Bone marrow (tissue), 2 donors: ENCODE measurements around the gene CNOT1.
"Not testable (repeated sequence)": the region's sequence is repeated elsewhere in the genome, so short reads cannot be mapped to it uniquely, and the experiment has no call there.

Source experiments
- DNase-seq, 2 donors: peaks; one replicate each; lab custom pipeline; 2025; lab: John Stamatoyannopoulos, UW

Gene CNOT1

DNA sequence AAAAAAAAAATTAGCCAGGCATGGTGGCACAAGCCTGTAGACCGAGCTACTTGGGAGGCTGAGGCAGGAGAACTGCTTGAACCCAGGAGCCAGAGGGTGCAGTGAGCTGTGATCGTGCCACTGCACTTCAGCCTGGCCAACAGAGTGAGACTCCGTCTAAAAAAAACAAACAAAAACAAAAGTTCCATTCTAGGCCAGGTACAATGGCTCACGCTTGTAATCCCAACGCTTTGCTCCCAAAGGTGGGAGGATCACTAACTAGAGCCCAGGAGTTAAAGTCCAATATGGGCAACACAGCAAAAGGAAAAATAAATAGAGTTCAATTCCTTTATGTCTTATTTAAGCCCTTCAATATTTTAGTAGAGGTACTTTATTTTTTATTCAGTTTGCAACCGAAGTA, 47.5 kb downstream of the CNOT1 start:
- DNase-seq = no peak

DNA sequence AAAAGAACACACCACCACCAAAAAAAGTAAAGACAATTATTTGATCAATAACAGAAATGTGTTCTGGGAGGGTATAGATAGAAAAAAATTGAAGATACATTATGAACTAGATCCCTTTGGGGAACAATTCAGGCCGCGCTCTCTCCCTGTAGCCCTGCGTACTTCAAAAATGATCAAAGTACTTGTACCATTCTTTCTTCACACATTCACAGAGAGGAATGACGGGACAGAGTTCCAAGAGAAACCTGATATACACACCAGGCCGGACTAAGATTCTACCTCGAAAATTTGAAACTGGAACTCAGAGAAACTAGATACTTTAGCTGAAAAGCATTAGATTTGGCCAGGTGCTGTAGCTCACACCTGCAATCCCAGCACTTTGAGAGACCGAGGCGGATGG, 50.0 kb downstream of the CNOT1 start:
- DNase-seq = no peak

DNA sequence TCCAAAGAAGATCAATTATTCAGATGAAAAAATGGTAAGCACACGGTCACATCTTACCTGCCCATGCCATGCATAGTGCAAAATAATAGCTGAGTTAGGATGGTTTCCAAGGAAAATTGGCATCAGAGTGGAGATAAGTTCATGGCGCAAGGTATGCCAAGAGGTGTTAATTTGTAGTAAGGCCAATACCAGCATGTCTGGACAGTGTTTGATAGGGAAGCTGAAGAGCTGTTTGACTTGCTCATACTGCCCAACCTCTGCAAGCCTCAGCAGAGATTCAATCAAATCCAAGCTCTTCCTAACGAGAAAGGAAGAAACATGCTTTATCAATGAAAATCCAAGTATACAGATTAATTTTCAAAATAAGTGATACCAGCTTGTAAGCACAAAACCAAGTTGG, 51.0 kb downstream of the CNOT1 start:
- DNase-seq = no peak

DNA sequence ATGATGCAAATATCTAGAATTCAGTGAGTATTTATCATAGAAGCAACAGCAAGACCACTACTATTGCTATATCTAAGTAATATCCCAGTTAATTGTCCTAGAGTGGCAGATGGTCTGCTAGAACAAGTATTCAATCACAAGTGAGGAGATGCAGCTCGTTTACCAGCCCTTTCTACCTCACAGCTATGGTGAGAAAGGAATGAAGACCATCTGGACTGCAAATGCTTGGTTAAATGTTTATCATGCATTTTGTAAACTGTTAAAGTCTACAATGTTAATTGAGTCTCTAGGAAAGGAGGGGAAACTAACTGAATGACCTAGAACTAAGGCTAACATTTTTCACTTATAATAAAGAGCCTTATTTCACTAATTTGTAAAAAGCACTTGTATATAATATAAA, 52.5 kb downstream of the CNOT1 start:
- DNase-seq = no peak

DNA sequence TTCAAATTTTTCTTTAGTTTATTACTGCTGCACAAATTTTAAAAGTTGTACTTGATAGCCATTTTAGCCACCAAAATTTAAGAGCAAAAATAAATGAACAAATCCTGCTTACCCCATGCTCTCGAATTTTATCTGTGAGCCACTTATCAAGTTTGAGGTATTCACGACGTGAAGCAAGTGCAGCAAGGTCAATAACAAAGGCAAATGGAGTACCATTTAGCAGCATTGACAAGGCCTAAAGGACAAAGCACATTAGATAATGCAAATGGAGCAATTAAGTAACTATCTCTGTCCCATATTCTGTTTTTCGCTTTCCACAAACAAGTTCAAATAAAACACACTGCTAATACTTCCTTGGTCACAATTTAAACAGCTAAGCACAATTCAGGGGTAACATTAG, 54.7 kb downstream of the CNOT1 start:
- DNase-seq = no peak

DNA sequence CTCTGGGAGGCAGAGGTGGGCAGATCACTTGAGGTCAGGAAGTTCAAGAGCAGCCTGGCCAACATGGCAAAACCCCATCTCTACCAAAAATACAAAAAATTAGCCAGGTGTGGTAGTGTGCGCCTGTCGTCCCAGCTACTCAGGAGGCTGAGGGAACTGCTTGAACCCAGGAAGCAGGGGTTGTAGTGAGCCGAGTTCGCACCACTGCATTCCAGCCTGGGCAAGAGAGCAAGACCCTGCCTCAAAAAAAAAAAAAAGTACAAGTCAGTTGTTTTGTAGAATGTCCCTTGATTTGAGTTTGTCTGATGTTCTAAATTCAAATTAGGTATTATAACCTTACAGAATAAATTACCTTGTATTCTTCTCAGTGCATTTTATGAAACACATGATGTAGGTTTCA, 63.9 kb downstream of the CNOT1 start:
- DNase-seq = not testable (repeated sequence)

DNA sequence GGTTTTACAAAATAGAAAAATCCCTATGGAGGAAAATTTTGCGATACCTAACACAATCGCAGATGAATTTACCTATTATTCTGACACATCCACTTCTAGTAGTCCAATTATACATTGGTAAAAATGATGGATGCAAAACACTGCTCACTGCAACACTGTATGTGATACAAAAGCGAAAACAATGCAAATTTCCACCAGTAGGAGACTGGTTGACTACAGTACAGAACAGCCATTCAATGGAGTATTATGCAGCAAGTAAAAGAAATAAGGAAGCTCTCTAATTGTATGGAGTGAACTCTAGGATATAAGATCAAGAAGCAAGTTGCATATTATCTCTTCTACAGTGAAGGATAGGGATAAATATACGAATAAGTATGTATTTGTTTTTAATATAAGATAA, 65.9 kb downstream of the CNOT1 start:
- no peak for DNase-seq

DNA sequence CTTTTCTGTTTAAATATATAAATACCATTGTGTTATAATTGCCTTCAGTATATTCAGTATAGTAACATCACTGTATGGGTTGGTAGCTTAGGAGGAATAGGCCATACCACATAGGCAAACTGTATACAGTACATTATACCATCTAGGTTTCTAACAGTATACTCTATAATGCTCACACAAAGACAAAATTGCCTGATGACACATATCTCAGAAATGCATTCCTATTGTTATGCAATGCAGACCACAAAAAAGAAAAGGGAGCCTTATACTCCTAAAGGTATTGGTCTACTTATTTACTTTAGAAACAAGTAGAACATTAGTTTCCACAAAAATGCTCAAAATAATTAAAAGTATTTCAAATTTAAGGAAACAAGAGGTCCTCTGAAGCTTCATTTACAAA, 66.4 kb downstream of the CNOT1 start:
- no peak for DNase-seq

DNA sequence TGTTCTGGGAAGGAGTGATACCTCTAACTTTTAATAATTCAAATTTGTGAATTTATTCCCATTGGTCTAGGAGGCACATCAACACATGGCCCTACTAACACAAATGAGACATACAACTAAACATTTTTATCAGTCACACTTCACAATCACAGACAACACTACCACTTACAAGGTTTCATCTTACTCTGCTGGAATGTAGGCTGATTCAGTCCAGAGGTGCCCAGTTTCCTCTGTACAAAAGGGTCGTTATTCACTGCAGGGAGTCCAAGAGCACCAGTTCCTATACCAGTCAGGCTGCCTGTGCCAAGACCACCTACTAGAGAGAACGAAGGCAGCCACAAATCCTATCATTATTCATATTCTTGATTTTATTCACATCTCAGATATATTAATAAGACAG, 72.9 kb downstream of the CNOT1 start:
- no peak for DNase-seq

DNA sequence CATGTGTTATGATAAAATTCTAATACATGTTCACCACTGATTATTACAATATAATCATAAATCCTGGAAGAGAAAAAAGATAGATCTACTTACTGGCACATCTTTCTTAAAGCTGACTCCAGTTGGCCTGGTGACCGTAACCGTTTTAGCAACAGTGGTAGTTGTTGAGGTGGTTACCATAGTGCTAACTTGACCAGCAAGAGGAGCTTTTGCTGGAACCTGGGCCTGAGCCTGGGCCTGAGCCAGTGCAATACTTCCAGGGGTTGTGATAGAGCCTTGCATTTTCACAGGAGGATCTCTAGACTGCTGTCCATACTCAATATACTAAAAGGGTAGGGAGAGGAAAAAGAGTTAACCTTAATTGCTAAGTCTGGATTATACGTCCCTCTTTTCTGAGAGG, 78.1 kb downstream of the CNOT1 start:
- no peak for DNase-seq

DNA sequence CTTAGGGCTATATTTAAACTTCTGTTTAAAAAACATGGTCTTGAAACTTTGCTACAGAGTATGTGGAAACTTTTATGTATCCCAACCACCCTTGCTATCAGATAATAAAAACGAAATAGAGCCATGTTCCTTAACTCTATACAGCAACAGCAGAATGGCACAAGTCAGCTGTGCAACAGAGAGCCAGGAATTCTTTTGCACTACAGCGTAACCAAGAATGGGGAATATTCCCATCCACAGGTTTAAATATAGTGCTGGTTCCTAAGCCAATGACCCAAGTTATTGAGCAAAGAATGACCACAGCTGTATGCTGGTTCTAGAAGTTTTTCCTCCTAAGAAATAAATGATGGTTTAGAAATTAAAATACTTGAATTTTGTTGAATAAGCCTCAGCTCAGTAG, 81.2 kb downstream of the CNOT1 start:
- DNase-seq = no peak

DNA sequence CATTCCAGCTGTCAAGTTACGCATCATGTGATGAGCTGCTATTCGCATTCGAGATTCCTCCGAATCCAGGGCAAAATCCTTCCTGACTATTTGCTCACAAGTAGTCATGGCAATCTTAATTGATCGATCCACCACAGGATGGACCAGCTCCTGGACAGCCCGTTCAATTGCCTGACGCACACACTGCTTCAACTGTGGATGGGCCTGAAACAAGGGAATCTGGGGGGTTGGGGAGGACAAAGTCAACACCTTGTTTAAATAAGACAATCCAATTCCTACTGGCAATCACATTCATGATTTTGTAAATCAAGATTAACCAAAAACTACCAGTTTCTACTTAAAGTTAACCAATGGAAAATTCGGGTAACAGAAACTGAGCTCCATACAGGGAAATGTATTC, 85.9 kb downstream of the CNOT1 start:
- no peak for DNase-seq

DNA sequence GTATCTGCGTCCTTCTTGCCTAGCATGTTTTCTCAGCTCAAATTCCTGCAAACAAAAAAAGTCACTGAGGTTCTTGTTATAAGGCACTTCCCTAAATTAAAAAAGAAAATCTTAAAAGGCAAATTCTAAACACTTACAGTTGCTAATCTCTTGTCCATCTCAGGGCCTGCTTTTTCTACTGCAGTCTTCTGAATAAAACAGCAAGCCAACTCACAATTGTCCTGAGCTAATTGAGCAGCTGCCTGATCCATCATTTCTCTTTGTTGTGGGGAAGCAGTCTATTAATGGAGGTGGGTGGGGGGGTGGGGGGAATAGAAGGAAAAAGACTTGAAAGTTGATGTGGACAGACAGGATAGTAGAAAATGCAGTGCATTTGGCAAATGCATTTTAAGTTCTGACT, 87.3 kb downstream of the CNOT1 start:
- no peak for DNase-seq

DNA sequence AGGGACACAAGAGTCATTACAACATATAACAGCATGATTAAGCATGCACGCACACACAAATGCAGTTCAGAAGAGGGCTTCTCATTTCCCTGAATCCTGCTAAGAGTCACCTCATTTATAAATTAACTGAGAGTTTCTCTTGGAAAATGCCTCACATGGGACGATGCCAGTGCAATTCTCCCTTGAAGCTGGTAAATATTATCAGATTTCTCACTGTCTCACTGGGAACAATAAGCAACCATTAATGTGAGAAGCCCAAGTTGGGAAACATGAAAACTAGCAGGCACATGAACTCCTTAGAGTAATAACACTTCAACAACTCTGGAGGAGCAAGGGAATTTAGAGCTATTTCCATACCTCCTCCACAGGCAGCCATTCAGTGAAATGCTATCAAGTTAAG, 87.9 kb downstream of the CNOT1 start:
- DNase-seq = no peak

DNA sequence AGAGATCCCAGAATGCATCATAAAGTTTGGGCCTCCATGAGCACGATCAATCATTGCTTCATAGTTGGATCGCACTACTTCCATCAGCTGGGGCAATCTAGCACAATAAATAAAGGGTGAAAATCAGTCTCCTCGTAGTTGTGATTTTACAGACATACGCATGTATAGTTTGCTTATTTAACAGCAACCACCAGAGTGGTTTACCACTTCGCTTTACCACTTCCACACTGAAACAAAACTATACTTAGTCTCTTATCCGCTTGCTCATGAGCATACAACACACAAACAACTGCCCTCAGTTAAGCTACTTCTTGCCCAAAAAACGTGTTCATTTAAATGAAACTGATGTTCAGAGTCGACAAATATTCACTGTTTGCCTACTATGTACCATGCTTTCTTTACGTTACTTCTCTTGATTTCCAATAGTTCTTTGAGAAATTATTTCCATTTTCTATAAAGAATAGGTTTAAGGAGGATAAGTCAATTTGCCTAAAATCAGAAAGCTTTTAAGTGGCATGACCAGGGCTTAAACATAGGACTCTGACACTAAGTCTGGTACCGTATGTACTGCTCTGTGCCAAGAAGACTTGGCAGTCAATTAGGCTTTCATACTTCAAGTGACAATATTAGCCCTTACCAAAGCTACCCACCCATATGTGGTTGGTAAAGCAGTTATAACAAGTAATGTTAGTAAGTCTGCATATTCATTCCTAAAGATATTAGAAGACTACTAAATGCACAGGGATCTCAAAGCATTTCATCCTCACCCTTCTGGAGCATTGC, 92.3 kb downstream of the CNOT1 start:
- no peak for DNase-seq

DNA sequence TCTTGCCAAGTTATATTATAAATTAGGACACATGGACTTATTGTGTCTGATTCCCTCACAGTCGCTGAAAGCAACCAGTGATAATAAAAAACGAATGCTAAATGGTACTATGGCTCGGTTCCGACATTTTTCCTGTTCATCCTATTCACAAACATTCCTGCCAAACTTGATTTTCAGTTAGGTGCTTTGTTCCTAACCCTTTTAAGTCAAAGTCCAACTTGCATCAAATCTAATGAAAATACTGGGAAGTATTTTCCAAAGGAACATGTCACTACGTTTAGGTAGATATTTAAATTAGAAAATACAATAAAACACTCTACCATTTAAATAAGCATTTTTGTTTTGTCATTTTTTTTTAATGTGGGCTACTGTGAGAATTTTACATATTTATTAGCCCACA, 93.3 kb downstream of the CNOT1 start:
- no peak for DNase-seq

DNA sequence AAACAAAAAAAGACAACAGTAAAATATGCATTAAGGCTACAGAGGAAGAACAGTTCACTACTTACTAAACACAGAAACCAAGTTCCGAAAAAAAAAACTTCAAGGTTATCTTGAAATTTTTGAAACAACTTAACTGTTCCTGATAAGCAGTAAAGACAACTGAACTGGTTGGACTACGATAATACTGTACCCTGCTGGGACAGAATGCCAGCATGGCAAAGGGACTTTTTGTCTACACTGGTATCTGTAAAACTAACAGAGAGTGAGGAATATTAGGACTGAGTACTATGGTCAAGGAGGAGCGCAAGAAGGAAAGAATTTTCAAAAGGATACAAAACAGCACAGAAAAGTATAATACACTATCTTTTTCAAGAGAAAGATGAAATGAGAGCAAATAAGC, 94.5 kb downstream of the CNOT1 start:
- DNase-seq = no peak

DNA sequence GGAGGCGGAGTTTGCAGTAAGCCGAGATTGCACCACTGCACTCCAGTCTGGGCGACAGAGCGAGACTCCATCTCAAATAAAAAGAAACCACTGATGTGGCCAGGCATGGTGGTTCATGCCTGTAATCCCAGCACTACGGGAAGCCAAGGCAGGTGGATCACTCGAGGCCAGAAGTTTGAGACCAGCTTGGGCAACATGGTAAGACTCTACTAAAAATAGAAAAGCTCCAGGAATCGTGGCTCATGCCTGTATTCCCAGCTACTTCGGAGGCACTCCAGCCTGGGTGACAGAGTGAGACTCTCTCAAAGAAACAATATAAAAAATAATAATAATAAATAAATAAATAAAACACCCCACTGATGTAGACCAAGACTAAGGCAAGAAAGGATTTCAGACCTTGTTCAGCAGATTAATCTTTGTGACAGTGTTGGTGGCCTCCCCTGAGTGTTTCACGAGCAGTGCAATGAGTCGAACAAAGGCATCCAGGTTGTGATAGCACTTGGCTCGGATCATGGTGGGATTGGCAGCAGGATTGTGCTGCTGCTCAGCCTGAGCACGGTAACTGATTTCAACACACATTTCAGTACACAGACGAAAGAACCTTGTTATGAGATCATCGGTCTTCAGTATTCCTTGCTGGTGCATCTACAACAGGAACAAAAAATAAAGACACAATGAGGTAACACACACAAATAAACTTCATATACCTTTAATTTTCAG, 95.7 kb downstream of the CNOT1 start:
- no peak for DNase-seq

DNA sequence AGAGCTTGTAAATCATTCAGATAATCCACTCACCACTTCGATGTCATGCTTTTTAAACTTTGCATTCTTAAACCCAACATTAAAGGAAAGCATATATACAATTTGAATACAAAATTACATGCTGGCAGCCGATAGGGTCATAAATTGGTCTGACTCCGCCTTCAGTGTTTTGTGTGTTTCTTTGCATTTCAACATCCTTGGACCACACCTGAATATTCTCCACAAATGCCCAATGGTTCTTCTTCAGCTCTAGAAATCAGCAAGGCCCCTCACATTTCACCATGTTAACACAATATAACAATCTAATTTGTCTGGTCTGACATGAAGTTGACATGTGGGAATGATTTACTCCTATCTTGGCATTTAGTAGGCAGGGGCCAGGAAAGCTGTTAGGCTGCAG, 97.2 kb downstream of the CNOT1 start:
- DNase-seq = no peak

DNA sequence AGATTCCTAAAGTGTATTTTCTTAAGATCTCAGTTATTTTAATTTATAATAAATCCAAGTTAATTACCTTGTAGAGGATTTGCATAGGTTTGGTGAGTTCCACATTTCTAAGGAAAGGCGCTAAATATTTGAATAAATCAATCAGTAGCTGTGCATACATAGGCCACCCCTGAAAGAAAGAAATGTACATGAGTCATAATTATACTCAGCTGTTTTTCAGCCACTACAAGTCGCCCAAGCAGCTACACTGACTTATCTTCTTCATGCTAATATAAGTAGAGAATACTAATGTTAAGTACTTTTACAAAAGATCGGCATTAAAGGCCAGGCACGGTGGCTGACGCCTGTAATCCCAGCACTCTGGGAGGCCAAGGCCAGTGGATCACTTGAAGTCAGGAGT, 99.4 kb downstream of the CNOT1 start:
- DNase-seq = no peak

DNA sequence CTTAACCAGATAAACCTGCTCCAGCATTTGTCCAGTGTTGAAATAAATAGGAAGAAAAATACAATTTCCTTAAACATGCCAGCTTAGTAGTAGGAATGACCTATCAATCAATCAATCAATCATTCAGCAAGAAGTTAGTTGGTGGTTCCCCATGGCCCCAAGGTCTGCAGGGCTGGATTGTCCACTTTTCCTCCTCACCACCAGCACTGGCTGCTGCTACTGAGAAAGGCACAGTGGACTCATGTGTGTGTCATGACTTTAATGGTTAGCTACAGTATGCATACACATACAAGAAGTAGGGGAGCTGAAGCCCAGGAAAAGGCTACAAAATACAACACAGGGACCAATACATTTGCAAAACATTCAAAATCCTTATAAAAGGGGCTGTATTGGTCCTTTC, 109.9 kb downstream of the CNOT1 start:
- DNase-seq = no peak

DNA sequence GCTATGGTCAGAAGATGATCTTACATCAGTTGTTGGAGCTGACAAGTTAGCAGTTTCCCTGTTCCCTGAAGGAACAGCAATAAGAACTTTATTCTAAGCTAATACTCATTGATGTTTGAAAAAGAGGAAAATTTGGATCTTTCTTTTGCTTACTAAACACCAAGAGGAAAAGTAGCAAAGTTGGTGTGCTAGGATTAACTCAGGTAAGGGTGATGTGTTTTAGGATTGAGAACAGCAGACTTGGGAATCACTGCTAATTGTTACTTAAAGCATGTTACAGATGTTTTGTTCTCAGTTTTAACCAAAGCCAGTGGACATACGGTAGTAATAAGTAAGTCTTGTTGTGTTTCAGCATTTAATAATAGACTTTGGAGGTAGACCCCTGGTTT, 110.7 kb downstream of the CNOT1 start:
- DNase-seq = no peak

DNA sequence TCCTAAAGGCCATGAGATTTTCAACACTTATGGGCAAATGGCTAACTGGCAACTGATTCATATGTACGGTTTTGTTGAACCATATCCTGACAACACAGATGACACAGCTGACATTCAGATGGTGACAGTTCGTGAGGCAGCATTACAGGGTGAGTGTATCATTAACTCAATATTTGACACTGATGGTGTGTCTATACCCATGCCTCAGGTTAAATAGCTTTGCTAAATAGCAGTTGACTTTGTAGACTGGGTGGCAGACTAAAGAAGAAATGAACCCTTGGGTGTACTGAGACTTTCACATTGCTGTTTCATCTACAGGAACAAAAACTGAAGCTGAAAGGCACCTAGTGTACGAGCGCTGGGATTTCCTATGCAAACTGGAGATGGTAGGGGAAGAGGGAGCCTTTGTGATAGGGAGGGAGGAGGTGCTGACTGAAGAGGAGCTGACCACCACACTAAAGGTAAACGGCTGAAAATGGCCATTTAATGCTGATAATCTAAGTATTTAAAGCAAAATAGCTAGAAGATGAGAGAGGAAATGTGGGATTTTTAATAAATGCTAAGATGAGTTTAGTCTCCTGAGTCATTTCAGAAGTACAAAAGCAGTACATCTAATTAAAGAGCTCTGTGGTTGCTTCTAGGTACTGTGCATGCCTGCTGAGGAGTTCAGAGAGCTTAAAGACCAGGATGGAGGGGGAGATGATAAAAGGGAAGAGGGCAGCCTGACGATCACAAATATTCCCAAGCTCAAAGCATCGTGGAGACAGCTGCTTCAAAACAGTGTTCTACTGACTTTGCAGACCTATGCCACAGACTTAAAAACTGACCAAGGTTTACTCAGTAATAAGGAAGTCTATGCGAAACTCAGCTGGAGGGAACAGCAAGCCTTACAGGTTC, 111.3 kb downstream of the CNOT1 start:
- DNase-seq = no peak
